ENCODE results near the gene BAHCC1.
"Not testable (repeated sequence)": the region's sequence is repeated elsewhere in the genome, so short reads cannot be mapped to it uniquely, and the experiment has no call there.

The BAHCC1 gene

DNA sequence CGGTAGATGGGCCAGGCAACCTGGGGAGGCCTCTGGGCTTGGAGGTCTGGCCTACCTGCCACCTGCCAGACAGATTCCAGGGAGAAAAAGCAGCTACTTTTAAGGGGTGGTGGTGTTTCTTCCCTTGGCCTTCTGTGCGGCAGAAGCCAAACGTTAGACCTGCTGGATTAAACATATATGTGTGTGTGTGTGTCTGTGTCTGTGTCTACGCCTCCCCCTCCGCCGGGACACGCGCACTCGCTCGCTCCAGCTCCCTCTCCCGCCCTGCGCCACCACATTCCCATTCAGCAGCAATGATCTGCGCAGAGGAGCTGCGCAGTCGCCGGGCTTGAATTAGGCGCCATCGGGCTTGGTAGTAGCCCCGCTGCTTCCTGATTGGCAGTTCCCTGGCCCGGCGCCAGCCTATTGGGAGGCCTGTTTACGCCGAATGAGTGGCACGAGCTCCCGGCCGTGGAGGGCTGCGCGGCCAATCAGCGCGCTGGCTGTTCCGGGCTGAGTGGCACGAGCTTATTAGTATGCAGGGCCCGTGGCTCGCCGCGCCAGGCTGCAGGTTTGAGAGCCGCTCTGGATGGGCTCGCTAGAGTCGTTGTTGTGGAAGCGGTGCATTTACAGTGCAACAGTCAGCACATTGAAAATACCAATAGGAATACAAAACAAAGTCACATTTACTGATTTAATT lies at the start of gene BAHCC1:
BAHCC1 (plus strand) TSS at position 537 of the 679 bp plus-strand sequence. CDS start 4,283 bp downstream, outside the sequence.
- Mint-ChIP-seq H3K27me3 (peaks cover 31% of the 10 kb centered on the region), H3K4me3 (peak within 1 kb of the TSS; percentile 57), H3K4me1 (peaks cover 23% of the 10 kb centered on the region), H3K9me3 (no peaks in the 10 kb centered on the region), H3K27ac (peak within 1 kb of the TSS; percentile 70), H3K36me3 (no peaks in the 10 kb centered on the region)

DNA sequence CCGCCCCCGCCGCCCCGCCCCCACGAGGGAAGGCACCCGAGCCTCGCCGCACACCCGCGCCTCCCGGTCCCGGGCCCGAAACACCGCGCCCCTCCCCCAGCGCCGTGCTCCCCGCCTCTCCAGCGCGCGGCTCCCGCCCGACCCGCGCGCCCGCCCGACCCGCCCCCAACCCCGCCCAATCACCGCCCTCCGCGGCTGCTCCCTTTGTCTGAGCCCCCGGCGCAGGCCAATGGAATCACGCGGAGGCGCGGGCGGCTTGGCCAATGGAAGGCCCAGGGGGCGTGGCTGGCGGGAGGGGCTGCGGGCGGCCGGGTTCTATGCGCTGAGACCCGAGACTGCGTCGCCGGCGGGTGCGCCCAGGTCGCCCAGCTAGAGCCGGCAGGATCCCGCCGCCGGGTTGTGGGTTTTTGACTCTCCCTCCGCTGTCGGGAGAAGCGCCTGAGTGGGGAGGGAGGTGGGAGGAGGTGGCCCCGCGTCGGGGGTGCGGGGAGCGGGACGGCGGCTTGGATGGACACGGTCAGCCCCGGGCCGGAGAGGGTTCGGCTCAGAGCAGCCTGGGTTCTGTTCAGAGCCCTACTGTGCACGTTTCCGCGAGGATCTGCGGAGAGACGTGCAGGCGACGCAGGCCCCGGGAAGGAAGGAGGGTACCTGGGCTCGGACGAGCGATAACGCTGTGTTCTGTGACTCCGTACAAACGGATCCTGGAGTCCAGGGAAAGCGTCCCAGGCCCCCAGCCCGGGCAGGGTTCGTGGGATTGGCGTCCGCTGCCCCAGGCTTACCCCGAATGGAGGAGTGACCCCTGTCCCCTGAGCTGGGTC lies 49.0 kb upstream of the BAHCC1 start:
- Mint-ChIP-seq H3K36me3 (no peaks in the 10 kb centered on the region), H3K4me3 (peak overlapping the region; percentile 23), H3K27me3 (peaks cover 26% of the 10 kb centered on the region), H3K4me1 (peaks cover 25% of the 10 kb centered on the region), H3K9me3 (no peaks in the 10 kb centered on the region), H3K27ac (no peak overlapping the region)

DNA sequence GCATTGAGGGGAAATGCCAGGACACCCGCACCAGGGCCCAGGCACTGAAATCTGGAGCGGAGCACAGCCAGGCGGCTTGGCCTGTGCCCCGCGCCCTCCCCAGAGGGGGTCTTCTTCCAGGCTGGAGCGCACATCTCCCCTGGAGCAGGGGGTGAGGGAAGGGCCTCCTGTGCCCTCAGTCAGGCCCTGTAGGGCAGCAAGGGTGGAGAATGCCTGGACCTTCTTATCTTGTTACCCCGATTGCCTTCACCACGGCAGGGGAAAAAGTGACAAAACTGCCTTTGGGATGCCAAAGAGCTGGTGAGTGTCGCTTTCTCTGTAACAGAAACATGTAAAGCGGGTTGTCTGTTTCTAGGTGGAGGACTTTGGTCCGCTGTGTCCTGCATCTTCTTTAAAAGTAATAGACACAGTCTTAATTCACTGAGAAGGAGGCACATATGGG lies 48.3 kb upstream of the BAHCC1 start:
- H3K27me3 Mint-ChIP-seq, result peaks cover 26% of the 10 kb centered on the region
- no peak overlapping the region for H3K4me3 Mint-ChIP-seq
- H3K4me1 Mint-ChIP-seq, result peaks cover 25% of the 10 kb centered on the region
- no peaks in the 10 kb centered on the region for H3K9me3 Mint-ChIP-seq
- no peak overlapping the region for H3K27ac Mint-ChIP-seq
- no peaks in the 10 kb centered on the region for H3K36me3 Mint-ChIP-seq

DNA sequence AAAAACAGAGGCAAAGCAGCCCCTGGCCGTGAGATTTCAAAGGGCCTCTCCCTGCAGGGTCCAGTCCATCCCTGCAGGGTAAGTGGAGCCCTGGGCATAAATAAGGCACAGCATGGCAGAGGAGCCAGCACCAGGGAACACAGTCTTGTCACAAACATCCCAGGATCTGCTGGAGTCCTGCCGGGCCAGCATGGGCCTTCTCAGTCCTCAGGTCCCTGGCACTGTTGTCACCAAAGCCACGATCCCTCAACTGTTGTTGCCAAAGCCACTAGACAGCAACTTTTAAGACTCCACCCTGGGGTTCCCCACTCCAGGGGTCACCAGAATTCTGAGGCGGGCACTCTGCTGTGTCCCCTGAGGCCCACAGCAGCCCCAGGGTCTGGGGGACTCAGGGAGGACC lies 47.8 kb upstream of the BAHCC1 start:
- Mint-ChIP-seq H3K27ac (no peak overlapping the region), H3K4me3 (no peak overlapping the region), H3K4me1 (peaks cover 21% of the 10 kb centered on the region), H3K9me3 (no peaks in the 10 kb centered on the region), H3K36me3 (no peaks in the 10 kb centered on the region), H3K27me3 (peaks cover 22% of the 10 kb centered on the region)

- Mint-ChIP-seq H3K27me3 (peaks cover 17% of the 10 kb centered on the region), H3K27ac (peak overlapping the region; percentile 41), H3K4me3 (no peak overlapping the region), H3K36me3 (no peaks in the 10 kb centered on the region), H3K4me1 (peaks cover 15% of the 10 kb centered on the region), H3K9me3 (no peaks in the 10 kb centered on the region)
Observed at GRCh38 chr17:81348097-81349055, 46.9 kb upstream of the BAHCC1 start.

- peaks cover 4% of the 10 kb centered on the region for H3K4me1 Mint-ChIP-seq
- no peak overlapping the region for H3K27ac Mint-ChIP-seq
- H3K27me3 Mint-ChIP-seq, result peaks cover 7% of the 10 kb centered on the region
- no peaks in the 10 kb centered on the region for H3K9me3 Mint-ChIP-seq
- no peaks in the 10 kb centered on the region for H3K36me3 Mint-ChIP-seq
- no peak overlapping the region for H3K4me3 Mint-ChIP-seq
Observed at GRCh38 chr17:81349397-81350319, 45.6 kb upstream of the BAHCC1 start.

GRCh38 chr17:81350320-81350890 lies 44.9 kb upstream of the BAHCC1 start:
- Mint-ChIP-seq H3K27me3 (peaks cover 5% of the 10 kb centered on the region), H3K4me1 (no peaks in the 10 kb centered on the region), H3K27ac (no peak overlapping the region)

GRCh38 chr17:81351329-81352052 lies 43.8 kb upstream of the BAHCC1 start:
- H3K27ac Mint-ChIP-seq, H3K27me3 Mint-ChIP-seq, H3K4me3 Mint-ChIP-seq, H3K9me3 Mint-ChIP-seq, H3K4me1 Mint-ChIP-seq, H3K36me3 Mint-ChIP-seq: not testable (repeated sequence)

More at GRCh38 chr17:81350320-81350890, 44.9 kb upstream of the BAHCC1 start:
- no peaks in the 10 kb centered on the region for H3K9me3 Mint-ChIP-seq
- H3K36me3 Mint-ChIP-seq, result no peaks in the 10 kb centered on the region
- H3K4me3 Mint-ChIP-seq, result no peak overlapping the region

DNA sequence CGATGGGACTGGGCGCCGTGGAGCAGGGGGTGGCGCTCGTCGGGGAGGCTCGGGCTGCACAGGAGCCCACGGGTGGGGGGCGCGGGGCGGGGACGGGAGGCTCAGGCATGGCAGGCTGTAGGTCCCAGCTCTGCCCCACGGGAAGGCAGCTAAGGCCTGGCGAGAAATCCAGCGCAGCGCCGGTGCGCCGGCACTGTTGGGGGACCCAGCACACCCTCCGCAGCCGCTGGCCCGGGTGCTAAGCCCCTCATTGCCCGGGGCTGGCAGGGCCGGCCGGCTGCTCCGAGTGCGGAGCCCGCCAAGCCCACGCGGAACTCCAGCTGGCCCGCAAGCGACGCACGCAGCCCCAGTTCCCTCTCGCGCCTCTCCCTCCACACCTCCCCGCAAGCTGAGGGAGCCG lies 43.2 kb upstream of the BAHCC1 start:
- H3K9me3 Mint-ChIP-seq, H3K36me3 Mint-ChIP-seq, H3K27me3 Mint-ChIP-seq, H3K27ac Mint-ChIP-seq, H3K4me3 Mint-ChIP-seq, H3K4me1 Mint-ChIP-seq: not testable (repeated sequence)

- no peaks in the 10 kb centered on the region for H3K4me1 Mint-ChIP-seq
- no peaks in the 10 kb centered on the region for H3K36me3 Mint-ChIP-seq
- H3K27ac Mint-ChIP-seq, result peak overlapping the region; percentile 30
- H3K4me3 Mint-ChIP-seq, result no peak overlapping the region
- H3K27me3 Mint-ChIP-seq, result peaks cover 3% of the 10 kb centered on the region
- H3K9me3 Mint-ChIP-seq, result no peaks in the 10 kb centered on the region
Observed at GRCh38 chr17:81354252-81354953, 40.9 kb upstream of the BAHCC1 start.

DNA sequence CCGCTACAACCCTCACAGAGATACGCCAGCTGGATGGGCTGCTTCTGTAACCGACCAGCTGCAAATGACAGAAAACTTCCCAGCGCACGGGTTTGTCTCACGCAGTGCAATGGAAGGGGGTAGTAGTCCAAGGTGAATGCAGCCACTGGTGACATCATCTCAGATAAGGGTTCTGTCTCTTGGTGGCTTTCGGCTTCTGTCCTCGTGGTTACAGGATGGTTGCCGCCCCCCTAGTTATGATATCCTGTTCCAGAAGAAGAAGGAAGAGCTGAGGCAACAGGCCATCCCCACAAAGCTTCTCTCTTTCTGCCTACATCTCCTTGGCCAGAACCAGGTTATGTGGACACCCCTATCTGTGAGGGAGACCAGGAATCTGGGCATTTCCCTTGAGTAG lies 40.3 kb upstream of the BAHCC1 start:
- peaks cover 1% of the 10 kb centered on the region for H3K27me3 Mint-ChIP-seq
- no peaks in the 10 kb centered on the region for H3K9me3 Mint-ChIP-seq
- no peaks in the 10 kb centered on the region for H3K4me1 Mint-ChIP-seq
- H3K27ac Mint-ChIP-seq, result peak overlapping the region; percentile 46
- no peak overlapping the region for H3K4me3 Mint-ChIP-seq
- H3K36me3 Mint-ChIP-seq, result no peaks in the 10 kb centered on the region

DNA sequence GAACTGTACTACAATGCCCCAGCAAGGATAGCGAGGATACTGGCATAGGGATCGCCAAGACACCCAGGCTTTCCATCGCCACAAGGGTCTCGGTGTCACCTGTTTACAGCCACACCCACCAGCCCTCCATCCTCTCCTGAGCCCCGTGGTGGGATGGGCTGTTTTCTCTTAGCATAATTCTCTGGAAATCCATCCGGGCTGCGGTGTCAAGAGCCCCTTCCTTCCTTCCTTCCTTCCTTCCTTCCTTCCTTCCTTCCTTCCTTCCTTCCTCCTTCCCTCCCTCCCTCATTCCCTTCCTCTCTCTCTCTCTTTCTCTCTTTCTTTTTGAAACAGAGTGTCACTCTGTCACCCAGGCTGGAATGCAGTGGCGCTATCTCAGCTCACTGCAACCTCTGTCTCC lies 36.0 kb upstream of the BAHCC1 start:
- H3K27me3 Mint-ChIP-seq, result peaks cover 19% of the 10 kb centered on the region
- H3K36me3 Mint-ChIP-seq, result no peaks in the 10 kb centered on the region
- H3K4me3 Mint-ChIP-seq, result no peak overlapping the region
- H3K4me1 Mint-ChIP-seq, result no peaks in the 10 kb centered on the region
- no peaks in the 10 kb centered on the region for H3K9me3 Mint-ChIP-seq
- H3K27ac Mint-ChIP-seq, result no peak overlapping the region

- Mint-ChIP-seq H3K4me1 (peaks cover 16% of the 10 kb centered on the region), H3K27me3 (peaks cover 25% of the 10 kb centered on the region)
- H3K4me3 Mint-ChIP-seq, H3K27ac Mint-ChIP-seq, H3K36me3 Mint-ChIP-seq, H3K9me3 Mint-ChIP-seq: not testable (repeated sequence)
Observed at GRCh38 chr17:81362001-81362400, 33.3 kb upstream of the BAHCC1 start.
